ENCODE data around the gene NUMA1. TPM values are rescaled to one million over a fixed set of nuclear protein-coding genes. Genes with fewer than 3 reads are reported as not detected.

The NUMA1 gene
- total RNA-seq, 2 experiments from 2014 or later: 189 to 194 TPM

DNA sequence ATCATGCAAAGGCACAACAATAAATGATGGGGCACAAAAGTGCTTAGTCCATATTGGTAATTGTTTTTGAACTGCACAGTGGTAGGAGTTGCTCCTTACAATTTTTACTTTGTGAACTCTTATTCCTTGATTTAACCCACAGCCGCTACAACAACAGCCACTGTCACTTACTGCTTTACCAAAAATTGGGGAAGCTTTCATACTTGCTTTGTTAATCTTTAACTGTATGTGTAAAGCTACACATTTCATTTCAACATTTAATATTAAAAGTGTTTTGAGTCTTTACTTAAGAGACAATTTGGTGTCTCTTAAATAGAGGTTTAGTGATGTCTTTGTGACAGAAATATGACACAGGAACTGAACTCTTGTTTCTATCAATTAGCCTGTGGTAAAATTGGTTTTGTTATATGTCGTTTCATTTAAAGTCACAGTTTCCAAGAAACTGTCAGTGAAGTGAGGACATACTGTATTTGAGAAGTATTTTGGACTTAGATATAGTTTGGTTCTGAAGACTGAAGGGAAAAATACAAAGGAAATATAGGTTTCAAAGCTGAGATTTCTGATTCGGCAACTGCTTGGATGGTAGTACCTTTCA, 88.1 kb downstream of the NUMA1 start:
- CTCF ChIA-PET: interaction anchor here (0.6 to 0.7 kb wide), 2 partner anchors 47 to 104 kb away, joined by 3 to 6 read pairs; no protein-coding TSS in a partner anchor
- H3K36me3 Mint-ChIP-seq (ENCODE audit: low read depth): peaks cover 6% of the 10 kb centered on the region

DNA sequence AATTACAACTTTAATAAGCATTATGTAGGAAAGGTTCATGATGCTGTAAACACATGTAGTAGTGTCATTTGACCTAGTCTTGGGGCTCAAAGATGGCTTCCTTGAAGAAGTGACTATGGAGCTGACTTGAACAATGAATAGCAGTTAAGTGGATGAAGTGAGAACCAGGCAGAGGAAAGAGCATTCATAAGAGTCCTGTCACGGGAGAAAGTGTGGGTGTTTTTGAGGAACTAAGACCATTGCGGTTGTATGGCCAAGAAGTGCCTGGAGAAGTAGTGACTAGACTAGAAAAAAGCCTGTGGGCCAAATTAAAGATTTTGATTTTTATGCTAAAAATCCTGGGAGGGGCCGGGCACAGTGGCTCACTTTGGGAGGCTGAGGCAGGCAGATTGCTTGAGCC, 88.8 kb downstream of the NUMA1 start:
- no peak for DNase-seq
- no peaks in the 10 kb centered on the region for H3K9me3 Mint-ChIP-seq
- H3K27ac Mint-ChIP-seq: no peak overlapping the region
- intact Hi-C loops (cut with micrococcal nuclease): no loop called here
- H3K4me1 Mint-ChIP-seq (ENCODE audit: low read depth): no peaks in the 10 kb centered on the region
- no peak overlapping the region for H3K4me3 Mint-ChIP-seq
- H3K27me3 Mint-ChIP-seq (ENCODE audit: low read depth): no peaks in the 10 kb centered on the region
- peaks cover 6% of the 10 kb centered on the region for H3K36me3 Mint-ChIP-seq (ENCODE audit: low read depth)
- CTCF ChIA-PET: interaction anchor here (0.6 kb wide), 2 partner anchors 14 to 104 kb away, joined by 4 to 6 read pairs; no protein-coding TSS in a partner anchor

More for the DNA sequence above, 88.1 kb downstream of the NUMA1 start:
- intact Hi-C loops (cut with micrococcal nuclease): no loop called here
- no peaks in the 10 kb centered on the region for H3K9me3 Mint-ChIP-seq
- H3K27ac Mint-ChIP-seq: no peak overlapping the region
- H3K27me3 Mint-ChIP-seq (ENCODE audit: low read depth): no peaks in the 10 kb centered on the region
- H3K4me1 Mint-ChIP-seq (ENCODE audit: low read depth): no peaks in the 10 kb centered on the region
- no peak overlapping the region for H3K4me3 Mint-ChIP-seq
- no peak for DNase-seq

DNA sequence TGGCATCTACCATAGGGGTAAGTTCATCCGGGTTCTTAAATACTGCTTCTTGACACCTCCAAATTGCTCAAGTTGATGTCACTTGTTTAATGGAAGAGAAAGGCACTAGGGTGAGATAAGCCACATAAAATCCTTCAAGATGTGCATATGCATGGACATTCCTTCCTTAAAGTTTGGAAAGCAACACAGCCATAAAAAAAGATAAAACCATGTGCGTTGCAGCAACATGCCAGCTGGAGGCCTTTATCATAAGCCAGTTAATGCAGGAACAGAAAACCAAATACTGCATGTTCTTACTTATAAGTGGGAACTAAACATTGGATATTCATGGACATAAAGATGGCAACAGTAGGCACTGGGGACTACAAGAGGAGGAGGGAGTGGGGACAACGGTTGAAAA, 89.6 kb downstream of the NUMA1 start:
- Mint-ChIP-seq H3K4me3 (no peak overlapping the region), H3K27ac (no peak overlapping the region), H3K27me3 (ENCODE audit: low read depth) (no peaks in the 10 kb centered on the region), H3K9me3 (no peaks in the 10 kb centered on the region), H3K36me3 (ENCODE audit: low read depth) (peaks cover 6% of the 10 kb centered on the region), H3K4me1 (ENCODE audit: low read depth) (peaks cover 3% of the 10 kb centered on the region)
- intact Hi-C loops (cut with micrococcal nuclease): no loop called here
- CTCF ChIA-PET: interaction anchor here (2.1 kb wide), 1 partner anchor 11 kb away, joined by 6 read pairs; no protein-coding TSS in a partner anchor
- DNase-seq: no peak

DNA sequence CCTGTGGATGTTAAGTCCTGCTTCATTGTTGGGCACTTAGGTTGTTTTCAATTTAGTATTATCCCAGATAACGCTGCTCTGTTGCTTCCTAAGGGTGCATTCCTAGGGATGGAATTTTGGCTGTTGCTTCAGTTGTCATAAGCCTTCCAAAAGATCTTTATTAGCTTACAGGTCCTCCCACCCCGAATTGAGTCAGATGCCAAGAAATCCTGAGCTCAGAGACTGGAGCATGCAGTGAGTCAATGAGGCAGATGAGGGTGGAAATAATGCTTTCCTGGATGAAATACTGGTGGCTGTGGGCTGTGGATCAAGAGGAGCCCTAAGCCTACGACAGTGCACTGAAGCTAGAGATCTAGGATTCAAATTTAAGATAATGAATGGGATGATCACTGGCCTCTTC, 92.3 kb downstream of the NUMA1 start:
- Mint-ChIP-seq H3K36me3 (ENCODE audit: low read depth) (peaks cover 12% of the 10 kb centered on the region), H3K9me3 (no peaks in the 10 kb centered on the region)
- CTCF ChIA-PET: interaction anchor here (0.6 to 4.0 kb wide), 3 partner anchors 10 to 185 kb away, joined by 4 to 29 read pairs (median 19); no protein-coding TSS in a partner anchor

DNA sequence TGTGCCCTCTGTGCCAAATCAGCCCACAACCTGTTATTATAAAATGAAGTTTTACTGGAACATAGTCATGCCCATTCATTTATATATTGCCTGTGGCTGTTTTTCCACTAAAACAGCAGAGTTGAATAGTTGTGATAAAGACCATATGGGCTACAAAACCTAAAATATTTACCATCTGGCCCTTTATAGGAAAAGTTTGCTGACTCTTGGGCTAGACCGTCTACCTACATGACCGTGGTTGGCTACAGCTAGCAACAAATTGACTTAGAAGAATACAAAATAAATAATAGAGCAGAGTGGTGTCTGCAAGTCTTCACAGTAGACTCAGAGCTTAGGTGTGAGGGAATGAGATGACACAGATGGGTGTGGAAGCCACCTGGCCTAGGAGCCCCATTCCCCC, 92.8 kb downstream of the NUMA1 start:
- Mint-ChIP-seq H3K27me3 (ENCODE audit: low read depth) (no peaks in the 10 kb centered on the region), H3K4me1 (ENCODE audit: low read depth) (peaks cover 3% of the 10 kb centered on the region), H3K4me3 (no peak overlapping the region), H3K27ac (no peak overlapping the region), H3K9me3 (no peaks in the 10 kb centered on the region), H3K36me3 (ENCODE audit: low read depth) (peaks cover 11% of the 10 kb centered on the region)
- intact Hi-C loops (cut with micrococcal nuclease): no loop called here
- CTCF ChIA-PET: interaction anchor here (3.7 to 4.0 kb wide), 2 partner anchors 10 to 157 kb away, joined by 19 to 29 read pairs; no protein-coding TSS in a partner anchor
- DNase-seq: no peak

More for the DNA sequence above, 92.3 kb downstream of the NUMA1 start:
- no peak overlapping the region for H3K4me3 Mint-ChIP-seq
- intact Hi-C loops (cut with micrococcal nuclease): no loop called here
- no peak for DNase-seq
- no peaks in the 10 kb centered on the region for H3K27me3 Mint-ChIP-seq (ENCODE audit: low read depth)
- no peak overlapping the region for H3K27ac Mint-ChIP-seq
- peaks cover 3% of the 10 kb centered on the region for H3K4me1 Mint-ChIP-seq (ENCODE audit: low read depth)

DNA sequence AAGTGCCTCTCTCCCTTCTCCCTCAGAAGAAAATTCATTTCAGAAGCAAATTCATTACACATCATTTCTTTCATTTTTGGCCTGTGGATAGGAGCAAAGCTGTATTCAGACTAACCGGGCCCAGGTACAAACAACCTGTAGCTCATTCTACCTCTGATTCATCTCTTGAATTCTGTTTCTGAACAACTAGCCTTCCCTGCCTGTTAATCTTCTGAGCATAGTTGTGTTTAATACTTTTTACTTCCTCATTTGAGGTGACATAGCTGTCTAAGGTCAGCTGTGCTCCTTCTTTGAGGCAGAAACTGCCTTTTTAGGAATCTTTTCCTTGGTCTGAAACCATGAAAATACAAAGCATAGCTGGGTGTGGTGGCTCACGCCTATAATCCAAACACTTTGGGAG, 94.2 kb downstream of the NUMA1 start:
- Mint-ChIP-seq H3K36me3 (ENCODE audit: low read depth) (peaks cover 14% of the 10 kb centered on the region), H3K27ac (no peak overlapping the region), H3K9me3 (no peaks in the 10 kb centered on the region), H3K4me3 (no peak overlapping the region), H3K27me3 (ENCODE audit: low read depth) (no peaks in the 10 kb centered on the region), H3K4me1 (ENCODE audit: low read depth) (peaks cover 3% of the 10 kb centered on the region)
- CTCF ChIA-PET: interaction anchor here (1.8 to 4.0 kb wide), 3 partner anchors 8 to 158 kb away, joined by 4 to 29 read pairs (median 19); partner anchors contain the start of gene IL18BP
- intact Hi-C loops (cut with micrococcal nuclease): no loop called here
- no peak for DNase-seq

DNA sequence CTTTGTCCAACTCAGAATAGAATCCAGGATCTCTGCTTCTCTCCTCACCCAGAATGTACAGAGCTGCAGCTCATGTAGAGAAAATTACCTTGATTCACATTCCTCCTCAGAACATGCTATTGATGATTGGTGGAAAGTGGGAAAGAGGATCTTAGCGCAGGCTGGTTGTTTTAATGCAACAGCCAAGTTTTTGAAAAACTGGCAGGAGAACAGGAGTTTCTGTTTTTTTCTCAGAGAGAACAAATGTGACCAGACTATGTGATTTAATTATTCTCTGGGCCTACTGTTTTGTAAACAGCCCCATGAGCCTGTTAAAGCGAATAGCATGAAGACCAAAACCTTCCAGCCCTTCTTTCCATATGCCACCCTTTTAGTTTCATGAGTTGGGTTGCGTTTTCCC, 100.7 kb downstream of the NUMA1 start:
- intact Hi-C loops (cut with micrococcal nuclease): loop anchor here (5.0 kb wide), 1 partner anchor 453 kb away; the partner anchor contains the start of gene CLPB
- Mint-ChIP-seq H3K27me3 (ENCODE audit: low read depth) (no peaks in the 10 kb centered on the region), H3K9me3 (no peaks in the 10 kb centered on the region)

DNA sequence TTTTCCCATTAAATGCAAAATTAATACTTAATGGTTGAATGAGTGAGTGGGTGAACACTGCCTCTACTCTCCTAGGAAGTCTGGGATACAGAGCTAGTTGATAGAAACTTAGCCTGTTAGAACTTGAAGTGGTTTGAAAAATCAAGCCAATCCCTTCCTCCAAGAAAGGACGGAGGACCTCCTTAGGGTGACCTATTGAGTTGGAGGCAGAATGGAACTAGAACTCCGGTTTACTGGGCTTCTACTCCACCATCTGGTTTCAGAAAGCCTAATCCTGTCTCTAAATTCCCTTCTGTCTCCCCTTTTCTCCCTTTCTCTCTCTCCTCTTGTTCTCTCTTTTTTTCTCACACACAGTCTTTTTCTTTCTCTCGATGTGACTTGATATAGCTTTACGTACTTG, 101.2 kb downstream of the NUMA1 start:
- no peak for DNase-seq
- Mint-ChIP-seq H3K4me3 (no peak overlapping the region), H3K36me3 (ENCODE audit: low read depth) (peaks cover 16% of the 10 kb centered on the region), H3K4me1 (ENCODE audit: low read depth) (no peaks in the 10 kb centered on the region), H3K9me3 (no peaks in the 10 kb centered on the region), H3K27me3 (ENCODE audit: low read depth) (no peaks in the 10 kb centered on the region), H3K27ac (no peak overlapping the region)
- CTCF ChIA-PET: interaction anchor here (1.0 to 3.8 kb wide), 12 partner anchors 8 to 291 kb away, joined by 3 to 29 read pairs (median 8); no protein-coding TSS in a partner anchor
- intact Hi-C loops (cut with micrococcal nuclease): loop anchor here (5.0 kb wide), 1 partner anchor 453 kb away; the partner anchor contains the start of gene CLPB

More for the DNA sequence above, 100.7 kb downstream of the NUMA1 start:
- no peaks in the 10 kb centered on the region for H3K4me1 Mint-ChIP-seq (ENCODE audit: low read depth)
- no peak for DNase-seq
- H3K27ac Mint-ChIP-seq: no peak overlapping the region
- peaks cover 16% of the 10 kb centered on the region for H3K36me3 Mint-ChIP-seq (ENCODE audit: low read depth)
- no peak overlapping the region for H3K4me3 Mint-ChIP-seq
- CTCF ChIA-PET: interaction anchor here (1.8 to 3.2 kb wide), 4 partner anchors 11 to 45 kb away, joined by 6 to 21 read pairs (median 13); no protein-coding TSS in a partner anchor

DNA sequence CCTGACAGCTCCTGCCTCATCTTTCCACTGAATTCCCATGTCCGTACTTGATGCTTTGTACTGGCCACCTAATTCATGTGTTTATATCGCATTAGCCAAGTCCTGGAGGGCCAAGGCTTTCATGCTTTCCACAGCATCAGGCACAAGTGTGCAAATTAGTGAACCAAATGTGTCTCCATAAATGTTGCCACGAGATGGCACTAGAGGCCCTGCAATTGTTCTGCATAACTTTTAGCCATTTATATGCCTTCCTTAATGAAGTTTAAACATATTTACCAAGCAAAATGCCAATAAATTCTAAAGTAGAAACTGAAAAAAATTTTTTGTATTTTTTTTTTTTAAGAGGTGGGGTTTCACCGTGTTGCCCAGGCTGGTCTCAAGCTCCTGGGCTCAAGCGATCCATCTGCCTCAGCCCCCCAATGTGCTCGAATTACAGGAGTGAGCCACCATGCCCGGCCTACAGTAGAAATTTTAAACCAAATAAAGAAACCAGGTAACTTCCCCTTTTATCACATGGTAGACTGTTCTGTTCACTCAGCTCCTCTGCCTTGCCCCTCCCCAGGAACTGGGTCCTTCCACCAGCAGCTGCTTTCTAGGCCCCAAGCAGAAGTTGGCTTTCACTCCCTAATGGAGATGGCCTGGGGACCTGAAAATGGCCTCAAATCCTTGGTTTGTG, 102.5 kb downstream of the NUMA1 start:
- Mint-ChIP-seq H3K27me3 (ENCODE audit: low read depth) (no peaks in the 10 kb centered on the region), H3K27ac (no peak overlapping the region), H3K4me3 (no peak overlapping the region), H3K9me3 (no peaks in the 10 kb centered on the region), H3K4me1 (ENCODE audit: low read depth) (no peaks in the 10 kb centered on the region), H3K36me3 (ENCODE audit: low read depth) (peaks cover 7% of the 10 kb centered on the region)
- DNase-seq: peak; percentile 72
- CTCF ChIA-PET: interaction anchor here (0.5 to 3.8 kb wide), 28 partner anchors 9 to 453 kb away, joined by 3 to 29 read pairs (median 6); partner anchors contain the start of genes IL18BP and XNDC1N
- intact Hi-C loops (cut with micrococcal nuclease): loop anchor here (1.0 to 5.0 kb wide), 4 partner anchors 114 to 454 kb away; partner anchors contain the start of gene CLPB

DNA sequence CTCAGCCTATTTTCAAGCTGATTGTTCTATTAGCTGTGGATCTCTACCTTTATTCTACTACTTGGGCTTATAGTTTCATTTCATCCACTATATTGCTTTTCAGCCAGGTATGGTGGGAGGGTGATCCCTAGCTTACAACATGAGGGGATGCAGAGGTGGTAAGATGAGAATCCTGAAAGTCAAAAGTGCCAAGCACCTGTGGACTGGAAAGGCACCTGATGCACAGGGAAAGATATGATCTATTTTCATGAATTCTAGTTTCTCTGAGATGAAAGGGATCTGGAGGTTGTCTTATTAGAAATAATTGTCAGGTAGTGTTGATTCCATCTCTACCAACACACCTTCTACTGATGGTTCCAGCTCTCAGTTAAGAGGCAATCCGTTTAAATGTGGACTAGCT, 103.3 kb downstream of the NUMA1 start:
- Mint-ChIP-seq H3K4me1 (ENCODE audit: low read depth) (no peaks in the 10 kb centered on the region), H3K4me3 (no peak overlapping the region), H3K9me3 (no peaks in the 10 kb centered on the region), H3K27ac (no peak overlapping the region), H3K36me3 (ENCODE audit: low read depth) (peaks cover 4% of the 10 kb centered on the region), H3K27me3 (ENCODE audit: low read depth) (no peaks in the 10 kb centered on the region)
- intact Hi-C loops (cut with micrococcal nuclease): loop anchor here (1.0 to 5.0 kb wide), 4 partner anchors 115 to 455 kb away; partner anchors contain the start of gene CLPB
- CTCF ChIA-PET: interaction anchor here (0.6 to 3.8 kb wide), 23 partner anchors 9 to 454 kb away, joined by 3 to 29 read pairs (median 7); partner anchors contain the start of genes IL18BP and XNDC1N
- DNase-seq: no peak

DNA sequence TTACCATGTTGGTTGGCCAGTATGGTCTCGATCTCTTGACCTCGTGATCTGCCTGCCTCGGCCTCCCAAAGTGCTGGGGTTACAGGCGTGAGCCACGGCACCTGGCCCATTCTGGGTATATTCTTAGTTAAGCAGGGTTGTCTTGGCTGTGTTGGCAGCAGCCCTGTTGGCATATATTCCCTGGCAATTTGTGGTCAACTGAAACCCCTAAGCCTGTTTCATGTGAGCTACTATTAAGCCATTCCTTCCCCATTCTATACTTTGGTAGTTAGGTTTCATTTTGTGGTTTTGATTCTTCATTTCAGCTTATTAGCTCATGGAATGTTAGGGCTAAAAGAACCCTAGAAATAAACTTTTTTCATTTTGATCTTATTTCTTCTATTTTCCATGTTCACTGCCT, 103.8 kb downstream of the NUMA1 start:
- DNase-seq: no peak
- intact Hi-C loops (cut with micrococcal nuclease): loop anchor here (2.0 to 5.0 kb wide), 3 partner anchors 168 to 456 kb away; partner anchors contain the start of gene CLPB
- CTCF ChIA-PET: interaction anchor here (1.1 to 3.8 kb wide), 15 partner anchors 8 to 454 kb away, joined by 3 to 29 read pairs (median 8); partner anchors contain the start of gene XNDC1N
- no peak overlapping the region for H3K27ac Mint-ChIP-seq
- no peak overlapping the region for H3K4me3 Mint-ChIP-seq
- no peaks in the 10 kb centered on the region for H3K4me1 Mint-ChIP-seq (ENCODE audit: low read depth)
- H3K36me3 Mint-ChIP-seq (ENCODE audit: low read depth): peaks cover 4% of the 10 kb centered on the region
- H3K9me3 Mint-ChIP-seq: no peaks in the 10 kb centered on the region
- H3K27me3 Mint-ChIP-seq (ENCODE audit: low read depth): no peaks in the 10 kb centered on the region

DNA sequence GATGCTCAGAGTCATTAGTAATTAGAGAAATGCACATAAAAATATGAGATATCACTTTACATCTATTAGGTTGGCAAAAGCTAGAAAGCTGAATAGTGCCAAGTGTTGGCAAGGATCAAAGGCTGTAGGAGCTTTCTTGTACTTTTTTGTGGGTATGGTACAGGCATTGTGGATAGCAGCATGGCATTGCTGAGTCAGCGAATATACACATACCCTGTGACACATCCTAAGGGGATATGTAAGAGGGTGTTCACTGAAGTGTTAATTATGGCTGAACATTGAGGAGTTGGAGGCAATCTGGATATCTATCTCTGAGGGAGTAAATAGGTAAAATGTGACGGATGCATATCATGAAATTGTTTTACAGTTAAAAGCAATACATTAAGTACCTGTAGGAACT, 108.7 kb downstream of the NUMA1 start:
- no peak overlapping the region for H3K4me3 Mint-ChIP-seq
- peaks cover 4% of the 10 kb centered on the region for H3K4me1 Mint-ChIP-seq (ENCODE audit: low read depth)
- intact Hi-C loops (cut with micrococcal nuclease): no loop called here
- no peak for DNase-seq
- H3K27me3 Mint-ChIP-seq (ENCODE audit: low read depth): no peaks in the 10 kb centered on the region
- CTCF ChIA-PET: interaction anchor here (0.8 kb wide), 1 partner anchor 172 kb away, joined by 3 read pairs; no protein-coding TSS in a partner anchor
- H3K9me3 Mint-ChIP-seq: no peaks in the 10 kb centered on the region
- H3K36me3 Mint-ChIP-seq (ENCODE audit: low read depth): peaks cover 6% of the 10 kb centered on the region
- H3K27ac Mint-ChIP-seq: no peak overlapping the region

All from activated naive CD4-positive, alpha-beta T cell treated with anti-CD3 and anti-CD28 coated beads for 36 hours (primary cell).